Measurements from ENCODE around the gene KCNQ1OT1.
"Not testable (repeated sequence)": the region's sequence is repeated elsewhere in the genome, so short reads cannot be mapped to it uniquely, and the experiment has no call there.

Gene KCNQ1OT1

DNA sequence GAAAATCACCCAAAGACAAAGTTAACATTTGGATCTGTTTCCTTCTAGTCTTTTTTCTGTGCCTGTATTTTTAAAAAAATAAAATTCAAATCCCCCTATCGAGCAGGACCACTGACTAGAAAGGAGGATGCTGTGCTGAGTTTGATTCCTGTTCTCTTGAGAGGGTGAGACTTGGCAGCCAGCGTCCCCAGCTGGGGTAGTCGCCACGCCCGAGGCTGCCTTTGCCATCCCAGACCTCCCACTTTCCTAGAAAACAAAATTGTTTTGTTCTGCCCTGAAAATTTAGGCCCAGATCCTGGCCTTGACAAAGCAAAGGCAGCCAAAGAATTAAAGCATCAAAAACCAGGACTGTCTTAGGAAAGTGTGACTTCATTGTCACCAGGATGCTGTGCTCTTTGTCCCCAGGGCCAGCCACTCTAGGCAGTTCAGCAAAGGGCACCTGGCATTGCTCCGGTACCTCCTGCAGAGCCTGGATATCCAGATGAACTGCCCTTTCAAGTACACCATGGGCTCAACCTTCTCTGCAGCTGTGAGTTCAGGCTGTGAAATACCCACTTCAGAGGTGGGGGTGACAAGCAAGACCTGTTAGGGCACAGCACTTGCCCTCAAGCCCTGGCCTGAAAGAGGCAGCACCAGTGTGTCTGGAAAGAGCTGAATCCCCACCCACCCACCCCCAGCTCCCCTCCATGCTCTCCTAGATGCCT, 44.6 kb downstream of the KCNQ1OT1 start:
- no peak for DNase-seq

DNA sequence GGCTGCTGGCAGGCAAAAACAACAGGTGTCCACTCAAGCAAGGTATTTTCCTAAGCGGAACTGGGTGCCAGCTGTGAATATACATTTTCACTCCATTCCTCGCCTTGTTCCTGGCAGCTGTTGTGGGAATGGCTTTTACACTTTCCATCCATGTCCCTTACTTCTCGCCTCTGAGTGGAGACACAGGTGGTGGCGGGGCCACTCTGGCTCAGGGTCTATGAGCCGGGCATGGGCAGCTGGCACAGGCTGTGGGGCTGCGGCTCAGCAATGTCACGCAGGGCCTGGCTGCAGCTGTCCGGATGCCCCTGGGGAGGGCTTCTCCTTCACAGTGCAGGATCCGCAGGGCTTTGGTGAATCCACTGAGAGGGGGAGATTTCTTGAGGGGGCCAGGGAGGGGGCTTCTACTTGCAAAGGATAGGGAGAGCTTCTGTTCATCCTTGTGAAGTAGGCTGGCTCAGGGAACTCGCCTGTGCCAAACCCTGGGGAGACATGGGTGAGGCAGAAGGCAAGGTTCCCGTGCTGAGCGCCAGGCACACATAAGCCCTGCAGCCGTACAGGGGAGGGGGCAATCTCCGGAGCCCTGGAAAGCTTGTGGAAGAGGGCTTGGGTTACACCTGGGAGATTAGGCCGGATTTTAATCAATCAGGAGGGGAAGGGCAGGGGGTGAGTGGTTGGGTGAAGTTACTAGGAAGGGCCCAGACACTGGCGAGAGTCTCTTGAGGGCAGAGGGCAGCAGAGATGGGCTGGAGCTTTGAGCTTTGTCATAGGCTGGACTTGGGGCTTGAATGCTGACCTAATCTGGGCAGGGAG, 45.7 kb downstream of the KCNQ1OT1 start:
- DNase-seq: no peak

DNA sequence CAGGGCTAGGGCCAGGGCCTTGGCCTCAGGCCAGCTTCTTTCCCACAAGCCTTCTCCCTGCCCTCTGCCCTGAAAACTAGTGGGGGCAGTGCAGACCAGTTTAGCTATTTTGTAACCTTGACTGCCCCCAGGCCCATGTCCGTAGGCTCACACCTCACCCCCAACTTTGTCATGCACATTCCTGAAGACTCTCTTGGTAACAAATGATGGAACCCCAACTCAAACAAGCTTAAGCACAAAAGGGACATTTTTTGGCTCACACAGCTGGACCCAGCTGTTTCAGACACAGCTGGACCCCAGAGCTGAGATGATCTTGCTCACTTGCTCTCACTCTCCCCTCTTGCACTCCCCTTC, 46.6 kb downstream of the KCNQ1OT1 start:
- DNase-seq: no peak

DNA sequence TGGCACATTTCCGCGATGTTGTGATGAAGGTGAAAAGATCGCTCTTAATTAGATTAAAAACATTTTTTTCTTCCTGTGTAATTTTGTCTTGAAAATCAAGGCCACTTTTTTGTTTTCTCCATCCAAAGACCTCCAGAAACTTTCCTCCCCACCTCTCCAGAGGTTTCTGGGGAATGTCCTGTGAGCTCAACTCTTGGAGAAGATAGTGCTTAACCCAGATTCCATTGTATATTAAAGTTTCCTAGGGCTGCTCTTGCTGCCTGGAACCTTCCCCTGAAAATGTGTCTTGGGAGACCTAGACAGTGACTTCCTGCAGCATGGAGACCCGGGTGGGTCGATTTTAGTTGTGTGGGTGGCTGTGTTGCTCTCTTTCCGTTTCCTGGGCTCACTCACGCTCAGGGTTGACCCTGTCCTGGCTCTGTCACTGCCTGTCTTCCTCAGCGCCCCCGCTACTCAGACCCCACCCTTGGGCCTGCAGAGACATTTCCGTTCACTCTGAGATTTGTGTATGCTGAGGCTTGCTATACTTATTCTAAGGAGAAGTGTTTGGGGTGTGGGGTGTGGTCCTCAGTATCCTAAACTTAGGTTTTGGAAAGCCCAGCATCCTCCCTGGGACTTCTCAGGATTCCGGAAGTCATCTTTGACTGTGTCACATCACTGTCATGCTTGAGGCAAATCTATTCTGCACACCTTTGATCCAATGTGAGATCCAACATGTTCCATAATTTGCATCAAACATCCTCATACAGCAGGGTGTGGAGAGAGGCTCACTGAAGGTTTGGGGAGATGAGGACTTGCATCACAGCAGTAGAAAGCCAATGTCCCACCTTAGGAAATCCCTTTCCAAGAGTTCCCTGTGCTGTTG, 47.2 kb downstream of the KCNQ1OT1 start:
- DNase-seq: no peak

DNA sequence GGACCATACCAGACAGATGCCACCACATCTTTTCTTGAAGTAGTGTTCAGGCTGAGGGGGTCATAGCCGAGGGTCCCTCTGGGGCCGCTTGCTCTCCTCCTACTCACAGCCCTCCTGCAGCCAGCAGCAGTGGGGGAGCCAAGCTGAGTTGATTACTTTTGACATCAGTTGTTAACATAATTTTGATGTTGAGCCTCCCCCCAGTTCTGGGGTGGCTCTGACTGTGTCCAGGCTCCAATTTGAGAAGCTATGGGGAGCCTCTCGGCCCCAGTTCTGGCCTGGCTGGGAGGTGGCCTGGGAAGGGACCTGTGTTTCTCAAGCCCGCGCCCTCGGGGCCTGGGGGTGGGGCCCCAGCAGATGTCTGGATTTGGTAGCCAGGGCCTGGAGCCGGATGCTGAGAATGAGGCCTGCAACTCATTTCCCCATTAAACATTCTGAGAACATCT, 47.9 kb downstream of the KCNQ1OT1 start:
- no peak for DNase-seq

DNA sequence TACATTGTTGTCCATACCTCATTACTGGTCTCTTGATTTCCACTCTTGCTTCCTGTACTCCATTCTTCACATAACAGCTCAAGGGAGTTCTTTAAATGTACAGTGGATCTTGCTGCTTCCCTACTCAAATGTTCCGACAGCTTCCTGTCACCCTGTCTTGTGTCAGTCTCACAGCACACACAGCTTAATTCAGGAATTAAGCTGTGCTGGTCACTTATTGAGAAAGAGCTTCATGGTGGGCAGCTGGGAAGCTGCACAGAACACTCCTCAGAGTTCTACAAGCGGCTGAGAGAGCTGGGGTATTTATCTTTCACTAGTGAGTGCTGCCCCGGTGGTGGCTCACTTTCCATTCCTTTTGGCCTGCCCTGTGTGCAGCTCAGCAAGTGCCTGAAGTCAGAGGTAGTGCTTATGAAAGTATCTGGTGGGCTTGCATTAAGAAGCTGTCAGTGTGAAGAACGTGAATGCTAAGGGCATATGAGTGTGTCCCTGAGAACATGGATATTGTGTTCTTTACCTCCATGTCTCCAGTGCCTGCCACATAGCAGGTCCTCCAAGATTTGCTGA, 48.7 kb downstream of the KCNQ1OT1 start:
- no peak for DNase-seq

DNA sequence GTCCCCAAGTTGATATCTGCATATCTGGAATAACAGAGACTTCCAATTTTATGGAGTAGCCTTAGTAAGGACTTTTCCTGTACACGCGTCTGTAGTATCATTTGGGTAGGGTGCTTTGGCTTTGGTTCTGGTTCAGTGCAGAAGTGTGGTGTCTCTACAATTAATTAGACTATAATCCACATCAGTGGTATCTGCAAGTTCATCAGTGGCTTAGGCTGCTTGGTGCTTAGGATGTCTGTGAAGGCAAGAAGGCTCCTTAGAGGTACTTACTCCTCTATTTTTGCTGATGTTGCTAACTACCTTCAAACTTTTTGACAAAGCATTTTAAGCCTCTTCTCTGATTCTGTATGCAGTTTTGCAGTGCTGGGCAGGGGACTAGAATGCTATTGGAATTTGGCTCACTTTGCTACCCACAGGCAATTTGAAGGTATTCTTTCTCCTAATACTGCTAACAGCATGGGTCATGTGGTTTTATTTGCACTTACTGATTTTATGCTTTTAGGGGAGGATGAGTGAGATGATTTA, 49.4 kb downstream of the KCNQ1OT1 start:
- DNase-seq: no peak

DNA sequence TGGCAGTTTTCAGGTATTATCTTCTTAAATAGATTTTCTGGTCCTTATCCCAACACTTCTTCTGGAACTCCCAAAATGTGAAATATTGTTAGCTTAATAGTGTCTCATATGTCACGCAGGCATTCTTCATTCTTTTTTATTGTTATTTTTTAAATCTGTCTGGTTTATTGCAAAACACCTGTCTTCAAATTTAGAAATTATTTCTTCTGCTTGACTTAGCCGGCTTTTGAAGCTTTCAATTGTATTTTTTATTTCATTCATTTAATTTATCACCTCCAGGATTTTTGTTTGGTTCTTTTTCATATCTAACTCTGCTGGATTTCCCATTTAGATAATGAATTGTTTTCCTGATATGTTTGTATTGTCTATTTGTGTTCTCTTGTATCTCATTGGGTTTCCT, 49.9 kb downstream of the KCNQ1OT1 start:
- DNase-seq: no peak

DNA sequence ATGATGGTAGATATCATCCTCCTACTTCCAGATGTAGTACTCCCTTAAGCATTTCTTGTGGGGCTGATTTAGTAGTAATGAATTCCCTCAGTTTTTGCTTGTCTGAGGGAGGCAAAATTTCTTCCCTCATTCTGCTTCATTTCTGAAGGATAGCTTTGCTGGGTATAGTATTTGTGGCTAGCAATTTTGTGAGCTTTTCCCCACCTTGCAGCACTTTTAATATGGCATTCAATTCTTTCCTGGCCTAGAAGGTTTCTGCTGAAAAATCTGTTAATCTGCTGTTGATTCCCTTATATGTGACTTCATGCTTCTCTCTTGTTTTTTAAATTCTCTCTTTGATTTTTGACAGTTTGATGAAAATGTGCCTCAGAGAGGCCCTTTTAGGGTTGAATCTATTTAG, 50.4 kb downstream of the KCNQ1OT1 start:
- DNase-seq: no peak

DNA sequence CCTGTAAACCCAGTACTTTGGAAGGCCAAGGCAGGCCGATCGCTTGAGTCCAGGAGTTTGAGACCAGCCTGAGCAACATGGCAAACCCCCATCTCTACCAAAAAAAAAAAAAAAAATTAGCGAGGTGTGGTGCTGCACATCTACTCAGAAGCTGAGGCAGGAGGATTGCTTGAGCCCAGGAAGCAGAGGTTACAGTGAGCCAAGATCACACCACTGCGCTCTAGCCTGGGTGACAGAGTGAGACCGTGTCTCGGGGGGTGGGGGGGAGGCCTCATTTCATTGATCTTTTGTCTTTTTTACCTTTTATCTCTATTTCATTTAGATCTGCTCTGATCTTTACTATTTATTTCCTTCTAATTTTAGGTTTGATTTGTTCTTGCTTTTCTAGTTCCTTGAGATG, 51.8 kb downstream of the KCNQ1OT1 start:
- no peak for DNase-seq

DNA sequence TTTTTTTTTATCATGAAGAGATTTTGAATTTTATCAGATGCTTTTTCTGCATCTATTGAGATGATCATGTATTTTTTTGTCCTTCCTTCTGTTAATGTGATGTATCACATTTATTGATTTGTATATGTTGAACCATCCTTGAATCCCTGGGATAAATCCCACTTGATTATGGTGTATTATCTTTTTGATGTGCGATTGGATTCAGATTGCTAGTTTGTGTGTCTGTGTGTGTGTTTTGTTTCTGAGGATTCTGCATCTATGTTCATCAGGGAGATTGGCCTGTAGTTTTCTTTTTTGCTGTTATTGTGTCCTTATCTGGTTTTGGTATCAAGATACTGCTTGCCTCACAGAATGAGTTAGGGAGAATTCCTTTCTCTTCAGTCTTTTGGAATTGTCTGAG, 52.6 kb downstream of the KCNQ1OT1 start:
- DNase-seq: no peak

DNA sequence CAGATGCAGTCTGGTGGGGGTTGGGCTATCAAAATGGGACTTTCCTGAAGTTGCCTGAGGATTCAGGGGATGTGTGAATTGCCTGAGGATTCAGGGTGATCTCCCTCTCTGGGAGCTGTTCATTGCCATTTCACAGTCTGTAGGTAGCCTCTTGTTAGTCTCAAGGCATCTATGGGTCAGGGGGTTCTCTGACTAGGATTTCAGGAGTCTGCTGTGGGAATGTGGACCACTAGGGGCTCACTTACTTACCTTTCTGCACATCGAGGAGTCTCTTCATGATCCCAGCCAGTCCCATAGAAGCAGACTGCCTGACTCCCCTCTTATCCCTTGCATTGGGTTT, 54.0 kb downstream of the KCNQ1OT1 start:
- no peak for DNase-seq

DNA sequence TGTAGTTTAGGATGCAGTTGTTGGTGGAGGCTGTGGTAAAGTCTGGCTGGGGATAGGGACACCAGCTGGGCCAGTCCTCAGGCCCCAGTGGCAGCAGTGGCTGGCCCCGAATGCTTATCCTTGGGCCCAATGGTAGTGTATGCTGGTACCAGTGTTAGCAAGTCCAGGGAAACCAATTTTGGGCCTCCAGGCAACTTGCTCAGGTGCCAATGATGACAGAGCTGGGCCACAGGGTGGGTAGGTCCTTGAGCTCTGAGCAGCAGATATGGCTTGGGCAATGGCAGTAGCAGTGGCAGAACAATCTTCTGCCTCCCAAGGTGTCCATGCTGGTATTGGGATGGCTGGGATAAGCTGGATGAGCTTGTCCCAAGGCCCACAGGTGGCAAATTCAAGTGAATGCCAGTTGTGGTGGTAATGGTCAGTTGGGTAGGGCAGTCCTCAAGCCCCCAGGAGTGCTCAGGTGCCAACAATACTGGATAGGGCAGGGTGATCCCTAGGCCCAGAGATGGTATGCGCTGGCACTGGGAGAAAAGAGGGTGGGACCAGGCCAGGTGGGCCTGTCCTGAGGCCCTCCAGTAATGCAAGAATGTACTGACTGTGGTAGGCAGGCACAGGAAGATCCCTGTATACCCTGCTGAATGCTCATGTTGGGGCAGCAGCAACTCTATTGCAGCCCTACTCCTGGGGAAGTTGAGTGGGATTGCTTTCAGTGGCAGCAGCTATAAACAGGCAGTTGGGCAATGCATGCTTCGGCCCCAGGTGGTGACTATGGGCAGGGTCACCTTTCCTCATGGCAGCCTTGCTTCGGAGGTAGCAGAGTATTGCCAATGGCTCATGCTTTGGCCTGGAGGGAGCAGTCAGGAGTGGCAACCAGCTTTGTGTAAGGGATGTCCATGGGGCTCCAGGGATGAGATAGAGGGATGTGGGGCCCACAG, 54.7 kb downstream of the KCNQ1OT1 start:
- no peak for DNase-seq

DNA sequence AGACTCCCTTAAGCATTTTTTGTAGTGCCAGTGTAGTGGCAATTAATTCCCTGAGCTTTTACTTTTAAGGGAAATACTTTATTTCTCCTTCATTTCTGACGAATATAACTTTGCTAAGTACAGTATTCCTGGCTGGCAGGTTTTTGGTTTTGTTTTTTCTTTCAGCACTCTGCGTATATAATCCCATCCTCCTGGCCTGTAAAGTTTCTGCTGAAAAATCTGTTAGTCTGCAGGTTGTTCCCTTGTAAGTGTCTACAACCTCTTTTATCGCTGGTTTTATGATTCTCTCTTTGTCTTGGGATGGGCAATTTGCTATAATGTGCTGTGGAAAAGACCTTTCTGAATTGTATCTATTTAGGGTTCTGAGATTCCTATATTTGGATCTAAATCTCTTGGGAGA, 56.0 kb downstream of the KCNQ1OT1 start:
- no peak for DNase-seq

DNA sequence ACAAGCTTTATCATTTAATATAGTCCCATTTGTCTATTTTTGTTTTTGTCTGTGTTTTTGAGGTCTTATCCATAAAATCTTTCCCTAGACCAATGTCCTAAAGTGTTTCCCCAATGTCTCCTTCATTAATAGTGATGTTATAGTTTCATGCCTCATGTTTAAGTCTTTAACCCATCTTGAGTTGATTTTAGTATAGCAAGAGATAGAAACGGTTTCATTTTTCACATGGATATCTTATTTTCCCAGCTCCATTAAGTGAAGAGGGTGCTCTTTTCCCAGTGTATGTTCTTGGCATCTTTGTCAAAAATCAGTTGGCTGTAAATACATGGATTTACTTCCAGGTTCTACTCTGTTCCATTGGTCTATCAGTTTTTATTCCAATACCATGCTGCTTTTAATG, 58.2 kb downstream of the KCNQ1OT1 start:
- no peak for DNase-seq

DNA sequence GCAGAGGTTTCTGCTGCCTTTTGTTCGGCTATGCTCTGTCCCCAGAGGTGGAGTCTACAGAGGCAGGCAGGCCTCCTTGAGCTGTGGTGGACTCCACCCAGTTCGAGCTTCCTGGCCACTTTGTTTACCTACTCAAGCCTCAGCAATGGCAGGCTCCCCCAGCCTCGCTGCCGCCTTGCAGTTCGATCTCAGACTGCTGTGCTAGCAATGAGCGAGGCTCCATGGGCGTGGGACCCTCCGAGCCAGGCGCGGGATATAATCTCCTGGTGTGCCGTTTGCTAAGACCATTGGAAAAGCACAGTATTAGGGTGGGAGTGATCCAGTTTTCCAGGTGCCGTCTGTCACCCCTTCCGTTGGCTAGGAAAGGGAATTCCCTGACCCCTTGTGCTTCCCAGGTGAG, 60.0 kb downstream of the KCNQ1OT1 start:
- not testable (repeated sequence) for DNase-seq

DNA sequence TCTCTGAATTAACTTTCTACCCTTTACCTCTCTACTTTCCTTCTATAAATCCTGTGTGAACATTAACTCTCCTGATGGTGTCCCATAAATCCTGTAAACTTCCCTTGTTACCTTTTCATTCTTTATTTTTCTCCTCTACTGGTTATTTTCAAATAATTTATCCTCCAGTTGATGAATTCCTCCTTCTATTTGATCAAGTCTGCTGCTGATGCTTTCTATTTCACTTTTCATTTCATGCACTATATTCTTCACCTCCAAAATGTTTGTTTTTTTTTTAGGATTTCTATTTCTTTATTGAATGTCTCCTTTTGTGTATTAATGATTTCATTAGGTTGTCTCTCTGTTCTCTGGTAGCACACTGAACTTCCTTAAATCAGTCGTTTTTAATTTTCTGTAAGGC, 68.6 kb downstream of the KCNQ1OT1 start:
- DNase-seq: no peak

DNA sequence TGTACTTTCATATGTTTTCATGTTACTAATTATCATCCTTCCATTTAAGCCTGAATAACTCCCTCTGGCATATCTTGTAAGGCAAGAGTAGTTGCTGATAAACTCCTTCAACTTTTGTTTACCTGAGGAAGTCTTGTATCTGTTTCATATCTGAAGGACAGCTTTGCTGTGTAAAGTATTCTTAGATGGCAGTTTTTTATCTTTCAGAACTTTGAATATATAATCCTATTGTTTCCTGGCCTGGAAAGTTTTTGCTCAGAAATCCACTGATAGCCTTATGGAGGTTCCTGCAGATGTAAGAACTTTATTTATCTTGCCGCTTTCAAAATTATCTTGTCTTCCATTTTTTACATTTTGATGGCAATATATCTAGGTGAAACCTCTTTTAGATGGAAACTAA, 69.1 kb downstream of the KCNQ1OT1 start:
- no peak for DNase-seq

DNA sequence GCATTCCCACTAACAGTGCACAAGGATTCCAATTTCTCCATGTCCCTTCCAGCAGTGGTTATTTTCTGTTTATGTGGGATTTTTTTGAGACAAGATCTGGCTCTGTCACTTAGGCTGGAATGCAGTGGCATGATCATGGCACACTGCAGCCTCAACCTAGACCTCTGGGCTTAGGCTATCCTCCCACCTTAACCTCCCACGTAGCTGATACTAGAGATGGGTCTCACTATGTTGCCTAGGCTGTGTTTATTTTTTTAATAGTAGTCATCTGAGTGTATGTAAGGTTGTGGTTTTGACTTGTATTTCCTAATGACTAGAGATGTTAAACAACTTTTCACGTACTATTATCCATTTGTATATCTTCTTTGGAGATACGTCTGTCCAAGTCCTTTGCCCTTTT, 74.6 kb downstream of the KCNQ1OT1 start:
- no peak for DNase-seq

DNA sequence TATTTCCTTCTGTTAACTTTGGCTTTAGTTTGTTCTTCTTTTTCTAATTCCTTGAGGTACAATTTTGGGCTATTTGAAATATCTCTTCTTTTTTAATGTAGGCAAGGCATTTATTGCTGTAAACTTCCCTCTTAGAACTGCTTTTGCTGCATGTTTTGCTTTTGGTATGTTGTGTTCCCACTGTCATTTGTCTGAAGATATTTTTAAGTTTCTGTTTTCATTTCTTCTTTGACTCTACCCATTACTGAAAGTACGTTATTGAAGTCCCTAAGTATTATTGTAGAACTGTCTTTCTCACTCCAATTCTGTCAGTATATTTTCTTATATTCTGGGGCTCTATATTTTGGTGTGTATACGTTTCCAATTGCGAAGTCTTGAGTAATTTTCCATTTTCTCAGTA, 77.9 kb downstream of the KCNQ1OT1 start:
- DNase-seq: no peak
